Suprapubic skin (tissue), 4 donors: ENCODE data around the gene GLIS2.

Experiments
- POLR2A ChIP-seq, 2 donors: fragments of 450-650 bp; IDR thresholded peaks; one replicate each; pipeline ENCODE4 v1.6.1; 2017; ENCODE audit warnings: antibody characterized with exemption in 2 of 2, mild to moderate bottlenecking in 2 of 2, moderate library complexity in 2 of 2
- POLR2AphosphoS5 ChIP-seq, 3 donors: sonication (generic); formaldehyde crosslinking; IDR thresholded peaks; one replicate each; pipeline ENCODE4 v1.6.1; 2017; ENCODE audit warnings: antibody characterized with exemption in 3 of 3
- TF ChIP-seq, protein P1 (sequence below), 2 donors: fragments of 200-600 bp in 1 of 2; fragments of 450-650 bp in 1 of 2; sonication (generic) in 1 of 2; IDR thresholded peaks; one replicate each; pipeline ENCODE4 v1.5.1; 2016 to 2019; ENCODE audit warnings: antibody characterized with exemption in 2 of 2, mild to moderate bottlenecking in 1 of 2, moderate library complexity in 1 of 2

DNA sequence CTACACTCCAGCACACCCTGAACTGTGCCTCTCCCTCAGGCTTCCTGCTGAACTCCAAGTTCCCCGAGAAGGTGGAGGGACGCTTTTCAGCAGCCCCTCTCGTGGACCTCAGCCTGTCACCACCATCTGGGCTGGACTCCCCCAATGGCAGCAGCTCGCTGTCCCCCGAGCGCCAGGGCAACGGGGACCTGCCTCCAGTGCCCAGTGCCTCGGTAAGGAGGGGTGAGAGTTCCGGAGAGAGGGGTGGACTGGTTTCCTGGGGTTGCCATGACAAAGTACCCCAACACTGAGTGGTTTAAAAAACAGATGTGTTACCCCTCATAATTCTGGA, 17.4 kb downstream of the GLIS2 start:
- TF ChIP-seq POLR2A (IDR thresholded peaks at IDR 0.05) = no peak
- TF ChIP-seq, protein P1, sequence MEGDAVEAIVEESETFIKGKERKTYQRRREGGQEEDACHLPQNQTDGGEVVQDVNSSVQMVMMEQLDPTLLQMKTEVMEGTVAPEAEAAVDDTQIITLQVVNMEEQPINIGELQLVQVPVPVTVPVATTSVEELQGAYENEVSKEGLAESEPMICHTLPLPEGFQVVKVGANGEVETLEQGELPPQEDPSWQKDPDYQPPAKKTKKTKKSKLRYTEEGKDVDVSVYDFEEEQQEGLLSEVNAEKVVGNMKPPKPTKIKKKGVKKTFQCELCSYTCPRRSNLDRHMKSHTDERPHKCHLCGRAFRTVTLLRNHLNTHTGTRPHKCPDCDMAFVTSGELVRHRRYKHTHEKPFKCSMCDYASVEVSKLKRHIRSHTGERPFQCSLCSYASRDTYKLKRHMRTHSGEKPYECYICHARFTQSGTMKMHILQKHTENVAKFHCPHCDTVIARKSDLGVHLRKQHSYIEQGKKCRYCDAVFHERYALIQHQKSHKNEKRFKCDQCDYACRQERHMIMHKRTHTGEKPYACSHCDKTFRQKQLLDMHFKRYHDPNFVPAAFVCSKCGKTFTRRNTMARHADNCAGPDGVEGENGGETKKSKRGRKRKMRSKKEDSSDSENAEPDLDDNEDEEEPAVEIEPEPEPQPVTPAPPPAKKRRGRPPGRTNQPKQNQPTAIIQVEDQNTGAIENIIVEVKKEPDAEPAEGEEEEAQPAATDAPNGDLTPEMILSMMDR (IDR thresholded peaks at IDR 0.05) = no peak
- no peak for TF ChIP-seq POLR2AphosphoS5 (IDR thresholded peaks at IDR 0.05)
